Measurements from ENCODE around the gene APLP2.
A peak's percentile ranks its signal among the peaks of the same experiment; 100 is the strongest.

APLP2 gene

GRCh38 chr11:130118165-130118564 lies 48.5 kb downstream of the APLP2 start:
- no peak for DNase-seq (ENCODE audit: low read depth, low spot score)

GRCh38 chr11:130118636-130119387 lies 49.1 kb downstream of the APLP2 start:
- no peak for DNase-seq (ENCODE audit: low read depth, low spot score)

GRCh38 chr11:130120045-130120444 lies 50.4 kb downstream of the APLP2 start:
- no peak for DNase-seq (ENCODE audit: low read depth, low spot score)

- DNase-seq (ENCODE audit: low read depth, low spot score): no peak
These were observed 51.8 kb downstream of the APLP2 start for GRCh38 chr11:130121445-130121978.

DNA sequence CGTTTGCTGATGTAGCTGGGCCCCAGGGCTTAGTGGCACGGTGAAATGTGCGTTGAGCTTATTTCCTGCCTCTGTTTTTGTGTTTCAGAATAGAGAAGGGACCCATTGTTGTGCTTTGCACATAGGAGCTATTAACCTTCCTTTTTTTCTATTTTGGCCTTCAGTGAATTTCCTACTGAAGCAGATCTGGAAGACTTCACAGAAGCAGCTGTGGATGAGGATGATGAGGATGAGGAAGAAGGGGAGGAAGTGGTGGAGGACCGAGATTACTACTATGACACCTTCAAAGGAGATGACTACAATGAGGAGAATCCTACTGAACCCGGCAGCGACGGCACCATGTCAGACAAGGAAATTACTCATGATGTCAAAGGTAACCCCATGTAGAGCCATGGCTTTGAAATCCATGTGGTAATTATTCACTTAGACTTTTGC lies 52.5 kb downstream of the APLP2 start:
- DNase-seq (ENCODE audit: low read depth, low spot score): no peak

GRCh38 chr11:130123414-130124040 lies 53.8 kb downstream of the APLP2 start:
- no peak for DNase-seq (ENCODE audit: low read depth, low spot score)

DNA sequence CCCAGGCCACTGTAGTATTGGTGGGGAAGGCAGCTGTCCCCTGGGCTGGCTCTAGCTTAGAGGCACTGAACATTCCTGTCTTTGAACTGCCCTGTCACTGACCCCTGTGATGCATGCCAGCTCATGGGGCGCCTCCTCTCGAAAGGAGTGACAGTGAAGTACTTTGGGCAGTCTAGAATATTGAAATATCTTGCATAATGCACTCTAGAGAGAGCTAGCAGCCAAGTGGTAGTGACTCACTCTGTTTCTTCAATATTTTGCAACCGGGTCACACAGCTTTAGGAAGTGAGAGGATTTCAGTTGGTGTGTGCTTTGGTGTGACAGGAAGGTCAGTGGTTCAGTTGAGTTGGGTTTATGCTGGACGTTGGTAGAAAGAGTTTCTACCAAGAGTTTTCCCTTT lies 54.4 kb downstream of the APLP2 start:
- no peak for DNase-seq (ENCODE audit: low read depth, low spot score)

DNA sequence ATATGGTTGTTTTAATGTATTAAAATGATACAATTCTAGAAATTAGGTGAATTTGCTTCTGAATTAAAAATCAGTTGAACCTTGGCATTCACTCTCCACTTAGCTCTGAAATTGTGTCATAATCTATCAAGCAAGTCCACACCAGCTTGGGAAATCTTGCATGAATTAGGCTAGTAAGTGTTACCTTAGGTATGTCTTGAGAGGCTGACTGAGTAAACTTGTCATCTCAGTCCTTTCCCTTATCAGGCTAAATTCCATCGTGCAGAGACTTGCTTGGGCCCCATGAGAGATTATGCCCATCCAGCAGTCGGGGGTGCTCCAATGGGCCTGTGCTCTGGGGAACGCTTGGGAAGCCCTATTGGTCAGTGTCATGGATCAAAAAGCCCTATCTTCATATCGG lies 55.9 kb downstream of the APLP2 start:
- no peak for DNase-seq (ENCODE audit: low read depth, low spot score)

DNA sequence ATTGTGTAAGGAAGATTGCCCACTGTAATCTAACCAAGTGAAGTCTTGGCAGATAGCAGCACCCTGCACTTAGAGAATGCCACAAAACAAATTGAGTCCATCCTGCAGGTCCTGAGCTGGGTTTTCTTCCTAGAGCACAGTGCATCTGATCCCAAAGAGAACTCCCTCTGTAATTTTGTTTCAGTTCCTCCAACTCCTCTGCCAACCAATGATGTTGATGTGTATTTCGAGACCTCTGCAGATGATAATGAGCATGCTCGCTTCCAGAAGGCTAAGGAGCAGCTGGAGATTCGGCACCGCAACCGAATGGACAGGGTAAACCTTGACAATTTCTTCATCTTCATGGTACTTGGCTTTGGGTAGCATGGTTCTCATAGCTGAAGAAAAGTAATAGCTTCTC lies 56.8 kb downstream of the APLP2 start:
- DNase-seq (ENCODE audit: low read depth, low spot score): no peak

- no peak for DNase-seq (ENCODE audit: low read depth, low spot score)
These were observed 57.8 kb downstream of the APLP2 start for GRCh38 chr11:130127509-130127908.

DNA sequence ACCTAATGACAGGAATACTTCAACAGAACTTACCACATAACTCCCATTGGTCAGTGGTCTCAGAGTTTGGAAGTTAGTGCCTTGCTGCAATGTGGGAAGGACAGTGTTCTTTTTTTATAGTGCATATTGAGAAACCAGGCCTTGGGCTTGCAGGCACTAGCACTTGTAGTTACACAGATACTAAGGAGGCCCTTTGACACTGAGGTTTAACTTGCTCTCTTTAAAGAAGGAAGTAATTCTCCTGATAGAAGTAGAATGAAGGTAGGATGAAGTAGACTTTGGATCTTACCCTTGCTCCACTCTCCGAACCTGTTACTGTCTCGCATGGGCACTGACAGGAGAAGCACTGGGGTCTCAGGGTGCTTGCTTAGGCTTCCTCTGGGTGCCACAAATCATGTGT lies 58.9 kb downstream of the APLP2 start:
- no peak for DNase-seq (ENCODE audit: low read depth, low spot score)

- no peak for DNase-seq (ENCODE audit: low read depth, low spot score)
These were observed 60.2 kb downstream of the APLP2 start for GRCh38 chr11:130129922-130130321.

DNA sequence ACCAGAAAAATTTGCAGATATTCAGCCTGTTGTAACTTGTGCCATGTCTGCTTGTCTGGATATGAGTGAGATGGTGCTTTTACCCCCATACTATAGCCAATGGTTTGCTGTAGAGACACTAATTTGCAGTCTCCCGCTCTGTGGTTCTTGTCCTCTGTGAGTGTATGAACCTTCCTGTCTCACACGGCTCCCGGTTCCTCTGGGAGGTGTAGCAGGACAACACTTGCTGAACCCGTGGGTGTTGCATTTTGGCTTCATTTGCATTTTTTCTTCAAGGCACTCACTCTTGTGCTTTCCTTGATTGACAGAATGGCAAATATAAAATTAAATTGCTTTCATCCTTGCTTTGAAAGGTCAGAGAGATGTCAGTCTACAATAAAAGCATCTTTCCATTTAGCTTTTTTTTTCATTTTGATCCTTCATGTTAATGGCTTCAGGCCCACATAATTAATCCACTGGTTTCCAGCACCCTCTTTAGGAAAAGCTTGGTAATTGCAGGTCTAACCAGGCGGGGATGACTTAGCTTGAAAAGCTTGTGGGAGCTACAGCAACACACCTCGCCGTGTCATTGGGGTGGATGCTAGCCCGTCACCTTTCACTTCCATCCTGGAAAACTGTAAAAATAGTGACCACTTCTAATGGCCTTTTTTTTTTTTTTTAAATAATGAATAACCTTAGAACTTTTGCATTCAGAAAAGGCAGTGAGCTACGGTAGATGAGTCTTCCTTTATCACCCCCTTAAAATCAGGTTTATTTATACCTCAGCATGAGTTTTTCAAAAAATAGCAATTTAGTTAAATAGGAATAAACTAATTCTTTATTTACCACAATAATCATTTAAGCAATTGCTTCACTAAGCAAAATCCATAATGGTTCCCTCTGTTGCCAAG lies 62.5 kb downstream of the APLP2 start:
- peak; percentile 65 for DNase-seq (ENCODE audit: low read depth, low spot score)

DNA sequence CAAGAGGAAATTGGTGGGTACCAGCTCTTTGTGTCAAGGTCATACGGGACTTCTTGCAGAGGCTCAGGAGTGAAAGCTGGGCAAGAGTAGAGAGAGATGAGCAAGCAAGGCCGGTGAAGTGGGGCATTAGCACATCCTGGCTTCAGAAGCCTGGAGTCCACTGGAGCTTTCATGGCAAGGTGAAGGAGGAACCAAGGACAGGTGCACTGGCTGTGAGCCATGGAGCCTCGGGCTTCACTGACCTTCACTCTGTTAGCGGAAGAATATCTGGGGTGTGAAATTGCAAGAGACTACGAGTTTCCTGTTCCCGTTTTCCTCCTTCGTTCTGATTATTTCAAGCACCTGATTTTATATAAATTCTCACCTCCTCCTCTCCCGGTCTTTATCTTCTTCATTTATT lies 64.0 kb downstream of the APLP2 start:
- DNase-seq (ENCODE audit: low read depth, low spot score): no peak

DNA sequence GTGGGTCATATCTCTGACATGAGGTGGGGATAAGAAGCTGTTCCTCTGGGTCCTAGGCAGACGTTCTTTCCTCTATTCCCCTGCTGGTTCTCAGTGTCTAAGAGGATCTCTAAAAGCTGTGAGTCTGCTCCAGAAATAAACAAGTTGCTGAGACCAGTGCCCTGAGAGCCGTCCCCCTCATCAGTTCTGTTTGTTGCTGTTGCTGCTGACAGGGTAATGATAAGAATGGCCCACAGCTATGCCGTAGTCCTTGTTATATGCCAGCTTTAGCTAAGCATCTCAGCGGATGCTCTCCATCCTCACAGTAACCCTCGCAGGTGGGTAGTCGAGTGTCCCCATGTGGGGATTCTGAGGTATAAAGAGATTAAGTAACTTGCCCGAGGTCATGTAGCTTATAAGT lies 66.4 kb downstream of the APLP2 start:
- no peak for DNase-seq (ENCODE audit: low read depth, low spot score)

- DNase-seq (ENCODE audit: low read depth, low spot score): no peak
These were observed 68.3 kb downstream of the APLP2 start for GRCh38 chr11:130137999-130138398.

- DNase-seq (ENCODE audit: low read depth, low spot score): no peak
These were observed 69.7 kb downstream of the APLP2 start for GRCh38 chr11:130139401-130139800.

DNA sequence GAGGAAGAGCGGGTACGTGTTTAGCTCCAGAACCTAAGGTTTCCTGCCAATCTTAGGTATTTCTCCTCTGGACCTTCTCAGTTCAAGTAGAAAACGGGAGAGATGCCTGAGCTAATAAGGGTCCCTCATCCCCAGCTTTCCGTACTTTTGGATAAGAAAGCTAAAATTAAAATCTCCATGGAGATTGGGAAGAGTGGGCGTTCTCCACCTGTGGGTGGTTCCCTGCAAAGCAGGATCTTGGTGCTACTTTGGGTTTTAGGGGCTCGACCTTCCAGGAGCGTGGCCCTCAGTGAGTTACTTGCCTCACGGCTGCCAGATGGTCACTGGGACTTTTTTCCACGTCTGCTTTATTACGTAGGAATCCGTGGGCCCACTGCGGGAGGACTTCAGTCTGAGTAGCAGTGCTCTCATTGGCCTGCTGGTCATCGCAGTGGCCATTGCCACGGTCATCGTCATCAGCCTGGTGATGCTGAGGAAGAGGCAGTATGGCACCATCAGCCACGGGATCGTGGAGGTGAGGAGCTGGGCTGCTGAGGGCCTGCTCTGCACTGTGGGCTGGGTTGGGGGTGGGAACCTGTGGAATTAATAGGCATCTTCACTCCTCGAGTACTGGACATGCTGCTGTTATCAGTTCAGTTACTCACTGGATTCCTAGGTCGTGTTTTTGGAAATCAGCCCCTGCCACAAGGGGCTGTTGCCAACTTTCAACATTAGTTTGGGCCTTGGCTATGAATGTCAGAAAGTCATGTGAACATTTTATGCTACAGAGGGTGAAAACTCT lies 72.1 kb downstream of the APLP2 start:
- no peak for DNase-seq (ENCODE audit: low read depth, low spot score)

DNA sequence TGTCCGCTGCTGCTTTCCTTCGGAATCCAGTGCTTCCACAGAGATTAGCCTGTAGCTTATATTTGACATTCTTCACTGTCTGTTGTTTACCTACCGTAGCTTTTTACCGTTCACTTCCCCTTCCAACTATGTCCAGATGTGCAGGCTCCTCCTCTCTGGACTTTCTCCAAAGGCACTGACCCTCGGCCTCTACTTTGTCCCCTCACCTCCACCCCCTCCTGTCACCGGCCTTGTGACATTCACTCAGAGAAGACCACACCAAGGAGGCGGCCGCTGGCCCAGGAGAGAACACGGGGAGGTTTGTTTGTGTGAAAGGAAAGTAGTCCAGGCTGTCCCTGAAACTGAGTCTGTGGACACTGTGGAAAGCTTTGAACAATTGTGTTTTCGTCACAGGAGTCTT lies 74.4 kb downstream of the APLP2 start:
- DNase-seq (ENCODE audit: low read depth, low spot score): no peak

DNA sequence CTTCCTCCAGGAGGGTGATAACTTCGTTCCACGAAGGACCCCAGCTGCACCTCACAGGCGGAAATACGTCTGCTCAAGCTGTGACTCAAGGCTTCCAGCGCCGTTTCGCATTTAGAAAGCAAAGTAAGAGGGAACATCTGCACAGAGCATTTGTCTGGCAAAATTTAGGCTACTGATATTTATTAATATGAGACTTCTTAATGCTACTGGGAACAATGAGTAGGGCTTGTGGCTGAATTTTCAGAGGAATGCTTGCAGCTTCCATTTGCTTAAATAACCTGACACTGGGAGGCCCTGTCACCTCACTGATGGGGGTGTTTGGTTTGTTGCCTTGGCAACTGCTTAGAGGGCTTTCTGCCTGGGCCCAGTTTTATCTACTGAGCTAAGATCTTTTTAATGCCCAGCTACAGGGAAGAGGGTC lies 75.2 kb downstream of the APLP2 start:
- DNase-seq (ENCODE audit: low read depth, low spot score): no peak

GRCh38 chr11:130145311-130145812 lies 75.7 kb downstream of the APLP2 start:
- DNase-seq (ENCODE audit: low read depth, low spot score): no peak
